ENCODE results near the gene YEATS2.

- no peak for TF ChIP-seq POLR2A (IDR thresholded peaks at IDR 0.05; ENCODE audit: low read depth, low read length)
- no peak for TF ChIP-seq TAF1 (IDR thresholded peaks at IDR 0.05; ENCODE audit: low read depth, low read length)
- no peak for TF ChIP-seq POLR2AphosphoS5 (IDR thresholded peaks at IDR 0.05; ENCODE audit: low read depth, low read length)
- no peak for TF ChIP-seq PAX5 (IDR thresholded peaks at IDR 0.05; ENCODE audit: insufficient read depth, low read length, severe bottlenecking)
- TF ChIP-seq SPI1 (IDR thresholded peaks at IDR 0.05; ENCODE audit: low read depth, low read length) = no peak
Observed at GRCh38 chr3:183801601-183802000, 104.0 kb downstream of the YEATS2 start.

Measured in GM12891 (cell line).